A673 (cell line): ENCODE measurements around the gene MEF2A.
"Not testable (repeated sequence)": the region's sequence is repeated elsewhere in the genome, so short reads cannot be mapped to it uniquely, and the experiment has no call there.

Experiments
- CTCF ChIP-seq: fragments of 300-800, 200-600 bp; sonication (generic); conservative IDR thresholded peaks from 2 replicates; pipeline ENCODE4 v1.5.1; 2017; ENCODE audit warnings: low read depth, mild to moderate bottlenecking, antibody characterized with exemption, low read length, moderate library complexity, mixed read lengths
- EZH2 ChIP-seq: fragments of 200-600 bp; sonication (generic); IDR thresholded peaks from 2 replicates; pipeline ENCODE4 v1.6.1; 2017; ENCODE audit warnings: borderline replicate concordance, low read depth, mild to moderate bottlenecking, mixed read lengths, antibody characterized with exemption, low read length; ENCODE audit not compliant: poor library complexity, severe bottlenecking

- not testable (repeated sequence) for TF ChIP-seq CTCF, EZH2
Observed at GRCh38 chr15:99519366-99519765, 46.4 kb upstream of the MEF2A start.
